Stimulated activated CD8-positive, alpha-beta memory T cell treated with anti-CD3 and anti-CD28 coated beads, Interleukin-12 subunit alpha, Interleukin-12 subunit beta, amount 100 ng/mL, for 4 hours (primary cell): ENCODE data around the gene MMADHC.
"Not testable (repeated sequence)": the region's sequence is repeated elsewhere in the genome, so short reads cannot be mapped to it uniquely, and the experiment has no call there.

Experiments
- DNase-seq: peaks from one replicate; pipeline ENCODE4 v3.0.0-alpha.2; 2020; ENCODE audit warnings: low read depth

The MMADHC gene

DNA sequence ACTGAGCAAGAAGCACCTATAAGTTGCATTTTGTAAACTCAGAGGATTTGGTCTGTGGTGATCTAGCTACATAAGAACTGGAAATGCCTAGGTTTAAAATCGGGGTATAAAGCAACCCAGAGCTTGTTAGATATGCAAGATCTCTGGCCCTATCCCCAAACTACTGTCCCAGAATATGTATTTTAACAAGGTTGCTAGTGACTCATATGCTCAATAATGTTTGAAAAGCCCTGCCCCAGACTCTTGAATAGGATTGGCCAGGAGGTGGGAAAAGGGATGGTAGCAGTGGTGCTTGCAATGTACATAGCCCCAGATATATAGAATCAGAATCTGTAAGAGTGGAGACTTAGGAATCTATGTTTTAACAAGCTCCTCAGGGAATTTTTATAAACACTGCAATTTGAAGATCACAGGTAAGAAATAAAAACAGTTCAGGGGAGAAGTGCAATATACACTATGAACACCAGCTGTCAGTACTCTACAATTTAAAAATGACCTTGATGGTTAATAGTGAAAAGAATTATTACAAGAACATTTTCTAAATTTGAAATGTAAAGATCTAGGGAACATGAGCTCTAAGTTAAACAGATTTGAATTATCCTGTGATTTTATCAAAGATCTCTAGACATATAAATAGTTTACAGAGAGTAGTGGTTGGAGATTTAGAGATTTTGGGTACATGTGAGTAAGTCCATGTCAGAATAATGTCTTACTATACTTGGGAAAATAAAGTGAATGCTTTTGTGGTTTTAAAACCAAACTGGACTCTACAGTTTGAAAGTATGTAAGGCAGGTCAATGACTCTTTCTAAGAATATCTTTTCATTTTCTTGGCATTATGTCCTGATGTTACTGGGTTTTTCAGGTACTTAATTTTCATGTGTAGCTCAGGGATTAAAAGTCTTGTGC lies 7.7 kb upstream of the MMADHC start:
- no peak for DNase-seq

DNA sequence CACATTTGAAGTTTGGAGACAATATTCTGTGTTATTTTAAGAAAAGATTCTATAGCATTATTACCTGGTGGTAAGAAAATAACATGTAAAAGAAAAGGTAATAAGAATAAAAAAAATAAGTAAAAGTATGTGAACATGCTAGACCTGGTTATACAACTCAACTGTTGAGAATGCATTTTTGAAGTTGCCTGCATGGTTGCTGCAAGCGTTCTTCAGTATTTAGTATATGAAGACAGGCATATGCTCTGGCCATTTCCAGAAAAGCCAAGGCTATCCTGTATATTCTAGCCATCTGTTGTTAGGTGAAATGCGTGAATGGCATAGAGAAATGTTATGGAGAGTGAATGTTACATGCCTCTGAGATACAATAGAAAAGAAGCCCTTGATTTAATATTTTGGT lies 6.8 kb upstream of the MMADHC start:
- no peak for DNase-seq

DNA sequence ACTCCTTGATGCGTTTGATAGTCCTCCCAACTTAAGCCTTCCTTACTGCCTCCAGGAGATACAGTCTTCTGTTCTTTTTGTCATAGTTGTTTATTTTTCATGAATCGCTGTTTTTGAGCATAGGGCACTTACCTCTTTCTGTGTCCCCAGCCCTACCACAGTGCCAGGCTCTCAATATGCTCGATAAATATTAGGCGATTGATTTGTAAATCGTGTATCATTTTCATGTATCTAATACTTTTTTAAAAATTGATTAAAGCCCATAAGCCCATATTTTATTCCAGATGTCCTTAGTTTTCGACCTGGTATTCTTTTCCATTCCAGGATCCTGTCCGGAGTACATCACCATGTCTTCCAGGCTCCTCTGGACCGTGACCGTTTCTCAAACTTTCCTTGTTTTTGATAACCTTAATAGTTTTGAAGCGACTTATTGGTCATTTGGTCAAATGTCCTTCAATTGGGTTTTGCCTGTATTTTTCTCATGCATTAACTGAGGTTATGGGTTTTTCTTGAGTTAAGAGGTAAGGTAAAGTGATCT lies 444 bp upstream of the MMADHC start:
- DNase-seq: no peak

DNA sequence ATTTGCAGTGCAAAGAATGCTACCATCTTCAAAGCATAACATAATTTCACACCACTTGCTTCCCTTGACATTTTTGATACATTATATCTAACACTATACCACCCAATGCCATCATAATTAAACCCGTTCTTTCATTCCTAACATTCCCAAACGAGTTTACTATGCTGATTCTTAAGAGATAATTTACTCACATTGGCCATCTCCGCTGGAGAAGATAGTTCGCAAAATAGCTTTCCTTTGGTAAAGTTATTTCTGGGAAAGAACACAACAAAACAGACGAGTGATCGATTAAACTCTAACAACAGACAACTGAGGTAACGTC lies 716 bp downstream of the MMADHC start:
- no peak for DNase-seq

DNA sequence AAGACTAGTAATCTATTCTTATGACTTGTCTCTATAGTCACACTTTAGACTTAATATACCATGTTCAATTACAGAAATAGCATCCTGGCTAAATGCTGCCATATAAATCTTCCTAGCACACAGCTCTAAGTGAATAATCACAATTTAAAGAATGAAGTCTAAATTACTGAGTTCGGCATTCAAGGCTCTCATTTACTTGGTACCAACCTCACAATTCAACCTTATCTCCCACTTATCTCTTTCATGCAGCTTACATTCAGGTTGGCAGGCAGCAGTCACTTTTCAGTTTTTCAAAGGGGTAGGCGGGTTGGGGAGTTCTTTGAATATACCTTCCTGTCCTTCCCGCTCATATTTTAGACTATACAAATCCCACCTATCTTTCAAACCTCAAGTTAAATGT lies 1.5 kb downstream of the MMADHC start:
- no peak for DNase-seq

DNA sequence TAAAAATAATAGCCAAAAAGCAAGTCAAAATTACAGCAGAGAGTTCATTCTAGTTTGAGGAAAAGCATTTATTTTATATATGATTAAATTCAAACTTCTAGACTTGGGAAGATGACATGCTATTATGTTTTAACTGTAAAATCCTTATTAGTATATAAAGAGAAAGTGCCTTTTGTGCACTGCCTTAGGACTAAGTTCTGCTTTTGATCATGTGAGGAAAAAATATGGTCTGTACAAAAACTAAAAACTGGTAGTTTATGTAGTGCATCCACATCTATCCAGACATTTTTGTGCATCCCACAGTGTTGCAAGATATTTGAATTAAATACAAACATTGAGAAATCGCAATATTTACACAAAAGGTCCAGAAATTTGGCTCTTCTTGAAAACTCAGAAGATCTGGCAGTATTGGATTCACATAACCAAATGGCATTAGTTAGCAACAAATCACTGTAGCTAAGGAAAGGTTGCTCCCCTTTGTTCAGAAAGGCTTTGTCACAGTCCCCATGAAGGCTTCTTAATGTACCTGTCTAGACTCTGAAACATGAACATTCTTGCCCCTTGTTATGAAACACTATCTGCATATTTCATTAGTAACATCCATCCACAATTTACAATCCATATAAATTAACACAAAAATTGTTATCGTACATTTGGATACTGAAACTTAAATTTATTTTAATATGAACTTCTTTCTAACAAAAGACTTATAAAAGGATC lies 2.2 kb downstream of the MMADHC start:
- DNase-seq: no peak

DNA sequence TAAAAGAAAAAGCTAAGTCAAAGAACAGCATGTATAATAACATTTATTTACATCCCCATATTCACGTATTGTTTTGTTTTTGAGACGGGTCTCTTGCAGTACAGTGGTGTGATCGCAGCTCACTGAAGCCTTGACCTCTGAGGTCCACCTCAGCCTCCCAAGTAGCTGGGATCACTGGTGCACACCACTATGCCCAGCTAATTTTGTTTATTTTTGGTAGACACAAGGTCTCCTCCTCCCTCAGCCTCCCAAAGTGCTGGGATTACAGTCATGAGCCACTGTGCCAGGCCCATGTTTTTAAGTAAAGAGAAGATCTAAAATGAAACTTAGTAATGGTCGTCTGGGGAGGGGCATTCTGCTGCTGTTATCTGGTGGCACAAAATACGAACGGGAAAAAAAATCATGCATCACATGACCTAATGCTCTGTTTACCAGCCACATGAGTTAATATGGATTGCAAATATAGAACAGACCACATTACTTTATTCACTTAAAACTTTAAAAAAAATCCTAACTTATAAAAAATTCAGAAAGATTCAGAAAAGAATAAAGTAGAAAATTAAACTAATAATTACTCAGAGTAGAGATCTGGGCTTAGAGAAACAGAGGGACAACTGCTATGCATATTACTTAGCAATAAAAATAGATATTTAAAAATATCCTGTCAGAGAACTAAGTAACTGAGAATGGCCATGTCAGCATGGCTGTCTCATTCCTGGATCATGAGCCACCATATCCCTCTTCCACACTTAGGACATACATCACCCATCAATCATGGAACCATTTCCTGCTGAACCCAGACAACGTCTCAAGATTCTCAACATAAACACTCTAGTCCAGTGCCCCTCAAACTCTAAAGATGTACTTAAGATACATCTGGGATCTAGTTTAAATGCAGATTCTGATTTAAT lies 7.3 kb downstream of the MMADHC start:
- no peak for DNase-seq

DNA sequence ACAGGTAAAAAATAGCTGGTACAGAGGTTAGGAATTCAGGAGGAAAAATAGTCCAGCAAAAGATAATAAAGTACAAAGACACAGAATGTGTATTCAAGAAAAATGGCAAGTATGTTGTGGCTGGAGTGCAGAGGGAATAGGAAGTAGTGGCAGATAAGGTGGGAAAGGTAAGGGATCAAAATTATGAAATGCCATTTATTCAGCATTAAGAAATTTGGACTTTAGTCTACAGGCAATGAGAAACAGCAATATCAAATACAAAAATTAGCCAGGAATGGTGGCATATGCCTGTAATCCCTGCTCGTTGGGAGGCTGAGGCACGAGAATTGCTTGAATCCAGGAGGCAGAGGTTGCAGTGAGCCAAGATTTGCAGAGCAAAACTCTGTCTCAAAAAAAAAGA lies 10.3 kb downstream of the MMADHC start:
- no peak for DNase-seq

DNA sequence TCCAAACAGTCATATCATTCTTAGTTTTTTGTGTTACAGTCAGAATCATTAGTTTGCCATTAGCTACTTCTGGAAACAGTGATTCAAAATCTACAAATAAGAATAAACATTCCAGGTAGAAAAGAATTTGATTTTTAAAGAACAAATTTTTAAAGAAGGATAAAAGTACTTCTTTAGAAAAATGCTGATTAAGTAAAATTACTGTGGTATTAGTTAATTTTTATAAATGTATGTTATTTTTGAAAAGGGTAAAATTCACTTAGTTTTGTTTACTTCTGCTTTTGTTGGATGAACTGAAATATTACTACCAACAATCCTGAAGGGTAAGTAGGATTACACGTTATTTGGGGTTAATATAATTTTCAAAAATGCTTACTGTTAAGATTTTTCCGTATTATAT lies 11.8 kb downstream of the MMADHC start:
- DNase-seq: no peak

DNA sequence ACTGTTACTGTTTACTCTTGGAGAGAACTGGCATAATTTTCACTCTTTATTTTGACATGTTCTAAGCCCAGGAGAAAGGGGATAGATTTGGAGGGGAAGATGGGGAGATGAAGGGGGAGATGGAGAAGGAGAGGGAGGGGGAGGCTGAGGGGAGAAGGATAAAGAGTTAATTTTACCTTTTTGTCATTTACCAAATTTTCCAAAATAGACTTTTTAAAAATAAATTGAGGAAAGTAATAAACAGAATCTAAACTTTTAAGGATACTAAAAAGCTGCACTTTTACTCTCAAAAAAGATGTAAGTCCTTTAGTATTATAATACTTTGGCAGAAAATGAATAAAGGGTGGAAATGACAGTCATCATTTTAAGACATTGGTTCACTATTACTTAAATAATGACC lies 12.3 kb downstream of the MMADHC start:
- no peak for DNase-seq

DNA sequence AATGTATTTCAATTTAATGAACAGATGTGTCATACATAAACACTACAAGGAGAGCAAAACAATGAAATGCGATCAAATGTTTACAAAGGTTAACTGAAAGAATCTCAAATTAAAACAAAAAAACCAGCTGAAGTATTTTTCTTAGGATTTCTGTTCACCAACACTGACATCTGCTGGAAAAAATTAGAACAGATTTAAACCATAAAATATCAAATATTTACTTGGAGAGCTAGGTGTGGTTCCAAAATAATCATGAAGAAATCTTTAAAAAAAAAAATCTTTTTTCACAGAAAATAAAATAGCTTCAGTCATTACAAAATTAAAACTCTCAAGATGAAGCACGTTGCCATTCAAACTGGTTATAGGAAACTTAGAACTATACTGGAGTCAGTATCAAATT lies 13.8 kb downstream of the MMADHC start:
- no peak for DNase-seq

DNA sequence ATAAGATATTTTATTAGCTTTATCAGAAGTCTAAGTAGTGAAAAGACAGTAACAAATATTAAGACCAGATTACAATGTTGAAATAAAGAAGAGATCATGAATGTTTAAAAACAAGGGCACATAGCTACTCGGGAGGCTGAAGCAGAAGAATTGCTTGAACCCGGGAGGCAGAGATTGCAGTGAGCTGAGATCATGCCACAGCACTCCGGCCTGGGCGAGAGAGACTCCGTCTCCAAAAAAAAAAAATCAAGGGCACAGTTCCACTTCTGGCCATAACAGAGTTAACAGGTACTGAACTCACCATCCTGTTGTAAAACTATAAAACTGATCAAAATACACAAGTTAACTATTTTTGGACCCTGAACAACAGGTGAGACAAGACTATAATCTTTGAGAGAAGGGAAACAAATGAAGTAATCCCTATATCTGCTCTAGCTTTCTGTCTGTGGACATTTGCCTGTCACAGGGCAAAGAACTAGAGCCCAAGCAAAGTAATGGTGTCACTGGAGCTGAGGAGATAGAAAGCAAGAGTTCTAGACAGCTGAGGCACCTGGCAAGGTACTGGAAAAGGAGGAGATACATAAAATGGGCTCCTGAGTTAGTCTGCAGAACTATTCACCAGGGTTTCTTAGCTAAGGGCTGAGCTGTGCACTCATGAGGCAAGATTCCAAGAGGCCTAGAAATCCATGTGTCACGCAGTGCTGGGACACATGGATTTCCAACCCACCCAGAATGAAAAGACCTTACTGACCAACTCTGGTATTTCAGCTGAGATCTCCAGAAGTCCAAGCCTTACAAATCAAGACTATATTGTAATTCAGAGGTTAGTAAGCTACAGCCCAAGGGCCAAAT lies 15.2 kb downstream of the MMADHC start:
- no peak for DNase-seq

DNA sequence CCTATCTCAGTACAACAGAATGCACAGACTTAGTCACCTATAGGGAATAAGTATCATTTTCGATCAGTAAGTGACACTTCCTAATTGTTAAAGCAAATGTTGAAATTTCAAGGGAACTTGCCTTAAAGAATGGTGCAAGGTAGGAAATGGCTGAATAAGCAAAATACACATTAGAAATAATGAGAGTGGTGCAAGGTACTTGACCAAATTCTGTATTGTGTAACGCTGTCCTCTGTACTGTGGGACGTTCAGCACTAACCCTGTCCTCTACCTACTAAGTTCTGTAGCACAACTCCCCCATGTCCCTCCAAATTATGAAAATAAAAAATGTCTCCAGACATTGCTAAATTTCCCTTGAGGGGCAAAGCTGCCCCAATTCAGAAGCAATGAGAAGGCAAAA lies 19.4 kb downstream of the MMADHC start:
- DNase-seq: no peak

DNA sequence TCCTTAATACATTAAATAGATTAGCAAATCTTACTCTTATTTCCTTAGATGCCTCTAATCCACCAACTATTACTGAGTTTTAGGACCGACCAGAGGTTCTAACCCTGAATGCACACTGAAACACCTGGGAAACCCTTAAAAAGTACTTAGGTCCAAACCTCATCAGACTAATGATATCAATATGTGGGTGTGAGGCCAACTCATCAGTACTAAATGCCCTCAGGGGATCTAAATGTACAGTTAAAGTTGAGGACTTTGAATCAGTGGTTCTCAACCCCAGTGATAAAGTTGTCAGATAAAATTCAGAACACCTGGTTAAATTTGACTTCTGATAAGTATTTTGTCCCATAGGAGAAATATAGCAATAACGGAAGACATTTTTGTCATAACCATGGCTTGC lies 20.9 kb downstream of the MMADHC start:
- DNase-seq: no peak

DNA sequence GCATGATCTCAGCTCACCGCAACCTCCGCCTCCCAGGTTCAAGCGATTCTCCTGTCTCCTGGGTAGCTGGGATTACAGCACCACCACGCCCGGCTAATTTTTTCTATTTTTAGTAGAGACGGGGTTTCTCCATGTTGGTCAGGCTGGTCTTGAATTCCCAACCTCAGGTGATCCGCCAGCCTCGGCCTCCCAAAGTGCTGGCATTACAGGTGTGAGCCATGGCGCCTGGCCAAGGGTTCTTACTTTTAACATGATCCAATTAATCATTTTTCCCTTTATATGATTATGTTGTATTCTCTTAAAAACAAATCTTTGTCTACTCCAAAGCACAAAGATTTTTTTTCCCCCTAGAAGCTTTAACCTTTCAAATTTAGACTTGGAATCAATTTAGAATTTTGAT lies 21.9 kb downstream of the MMADHC start:
- not testable (repeated sequence) for DNase-seq

DNA sequence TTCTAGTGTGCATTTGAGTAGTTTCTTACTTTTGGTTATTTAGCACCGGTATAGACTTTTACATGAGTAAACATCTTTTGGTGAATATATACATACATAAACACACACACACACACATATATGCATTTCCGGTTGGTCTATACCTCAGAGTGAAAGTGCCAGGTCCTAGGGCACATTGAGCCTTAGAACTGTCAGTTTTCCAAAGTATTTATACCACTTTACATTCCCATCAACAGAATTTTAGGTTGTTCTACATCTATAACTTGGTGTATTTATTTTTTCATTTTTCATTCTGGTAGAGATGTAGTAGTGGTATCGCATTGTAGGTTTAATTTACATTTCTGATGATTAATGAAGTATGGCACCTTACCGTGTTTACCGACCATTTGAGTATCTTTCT lies 22.6 kb downstream of the MMADHC start:
- no peak for DNase-seq

DNA sequence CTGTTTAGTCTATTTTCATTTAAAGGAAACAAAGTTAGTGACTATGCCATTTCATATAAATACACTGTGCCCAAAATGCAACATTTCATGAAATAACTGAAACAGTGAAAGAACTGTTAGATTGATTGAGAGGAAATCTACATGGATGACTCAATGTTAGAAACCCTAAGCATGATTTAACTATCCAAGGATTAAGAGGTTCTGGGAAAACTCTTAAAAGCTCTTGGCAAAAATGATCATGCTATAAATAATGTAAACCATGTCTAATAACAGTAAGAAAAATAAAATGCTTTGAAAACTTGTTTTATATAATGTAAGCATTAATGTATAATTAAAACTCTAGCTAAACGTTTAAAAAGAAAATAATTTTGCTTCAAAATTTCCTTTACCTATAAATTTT lies 23.5 kb downstream of the MMADHC start:
- no peak for DNase-seq

DNA sequence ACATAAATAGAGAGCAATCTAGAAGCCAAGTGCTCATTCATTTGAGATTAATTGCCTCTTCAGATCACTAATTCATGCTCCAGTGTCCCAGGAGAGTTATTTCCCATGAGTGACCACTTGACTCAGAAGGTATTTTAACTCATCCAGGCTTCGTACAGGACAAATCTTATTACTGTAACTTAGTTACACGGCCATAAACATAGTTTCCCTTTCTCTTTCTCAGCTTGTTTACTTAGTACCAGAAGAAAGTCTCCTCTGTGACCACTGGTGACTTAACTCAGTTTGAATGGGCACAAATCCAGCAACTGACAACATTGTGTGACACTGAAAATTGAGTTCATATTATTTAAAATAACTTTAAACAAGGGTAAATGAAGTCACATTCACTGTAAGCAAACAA lies 25.3 kb downstream of the MMADHC start:
- no peak for DNase-seq

DNA sequence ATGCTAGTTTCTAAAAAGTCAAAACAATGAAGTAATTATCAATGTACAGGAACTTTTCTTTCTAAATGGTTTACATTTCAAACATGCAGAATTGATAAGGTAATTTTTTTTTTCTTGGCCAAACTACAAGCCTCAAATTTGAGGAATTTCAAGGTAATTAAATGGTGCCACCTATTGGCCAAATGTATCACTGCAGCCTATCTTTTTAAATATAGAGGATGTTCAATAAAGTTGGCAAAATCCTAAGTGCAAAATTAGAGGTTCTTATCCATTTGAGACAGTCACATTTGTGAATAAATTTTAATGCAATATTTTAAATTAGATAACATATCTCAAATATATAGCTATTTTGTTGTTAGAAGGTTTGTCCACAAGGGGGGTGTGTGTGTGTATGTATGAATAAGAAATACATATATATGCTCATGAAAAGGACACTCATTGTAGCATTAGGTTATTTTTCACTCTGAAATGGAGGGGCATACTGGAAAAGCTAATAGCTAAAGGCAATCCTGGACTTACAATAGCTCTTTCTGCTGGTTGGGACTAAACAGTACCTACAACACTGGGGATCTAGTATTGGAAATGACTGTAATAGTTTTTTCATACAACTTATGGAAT lies 26.2 kb downstream of the MMADHC start:
- DNase-seq: no peak

DNA sequence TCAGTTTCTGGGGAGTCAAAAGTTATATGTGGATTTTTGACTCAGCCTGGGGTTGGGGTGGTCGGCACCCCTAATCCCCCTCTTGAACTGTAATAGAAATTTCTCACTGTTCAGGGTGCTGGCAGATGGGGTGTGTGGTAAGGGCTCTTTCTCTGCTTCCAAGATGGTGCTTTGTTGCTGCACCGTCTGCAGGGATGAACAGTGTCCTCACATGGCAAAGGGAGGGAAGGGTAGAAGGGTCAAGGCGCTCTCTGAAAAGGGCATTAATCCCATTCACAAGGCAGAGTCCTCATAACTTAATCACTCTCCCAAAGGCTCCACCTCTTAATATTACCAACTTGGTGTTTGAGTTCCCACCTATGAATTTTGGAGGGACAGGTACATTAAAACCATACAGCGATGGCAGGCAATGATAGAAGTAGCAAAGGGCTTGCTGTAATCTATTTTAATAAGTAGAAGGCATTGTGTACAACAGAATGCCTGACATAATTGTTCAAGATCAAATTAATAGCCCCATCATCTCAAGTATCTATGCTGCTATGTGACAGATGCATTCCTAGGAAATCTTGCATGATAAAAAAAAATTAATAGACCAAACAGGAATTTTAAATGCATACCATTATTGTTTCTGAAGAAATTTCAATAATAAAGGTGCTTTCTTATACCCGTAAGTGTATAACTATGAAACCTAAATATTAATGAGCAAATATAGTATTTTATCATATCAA lies 28.1 kb downstream of the MMADHC start:
- DNase-seq: no peak
